CD4-positive, alpha-beta T cell treated with Interleukin-1 beta for 1 hour (primary cell): ENCODE measurements around the gene NSUN7.

Experiments
- DNase-seq, 2 donors: peaks; one replicate each; pipeline ENCODE4 v3.0.0-alpha.2; 2020 to 2022

NSUN7 gene

GRCh38 chr4:40850496-40850895 is 100.7 kb downstream of the NSUN7 start:
- DNase-seq: no peak

- no peak for DNase-seq
These were observed 106.6 kb downstream of the NSUN7 start for GRCh38 chr4:40856277-40856839.

- peak; percentile 29 to 62 for DNase-seq
These were observed 107.1 kb downstream of the NSUN7 start for GRCh38 chr4:40856840-40857362.

- no peak for DNase-seq
These were observed 108.2 kb downstream of the NSUN7 start for GRCh38 chr4:40857956-40858355.

- DNase-seq: no peak
These were observed 109.2 kb downstream of the NSUN7 start for GRCh38 chr4:40858962-40859361.
